CD4-positive, alpha-beta T cell treated with Interleukin-4 for 1 hour (primary cell): ENCODE measurements around the gene TSPAN14.
A peak's percentile ranks its signal among the peaks of the same experiment; 100 is the strongest.

Source experiments
- DNase-seq, 2 donors: peaks; one replicate each; pipeline ENCODE4 v3.0.0-alpha.2; 2020 to 2022

TSPAN14 gene

DNA sequence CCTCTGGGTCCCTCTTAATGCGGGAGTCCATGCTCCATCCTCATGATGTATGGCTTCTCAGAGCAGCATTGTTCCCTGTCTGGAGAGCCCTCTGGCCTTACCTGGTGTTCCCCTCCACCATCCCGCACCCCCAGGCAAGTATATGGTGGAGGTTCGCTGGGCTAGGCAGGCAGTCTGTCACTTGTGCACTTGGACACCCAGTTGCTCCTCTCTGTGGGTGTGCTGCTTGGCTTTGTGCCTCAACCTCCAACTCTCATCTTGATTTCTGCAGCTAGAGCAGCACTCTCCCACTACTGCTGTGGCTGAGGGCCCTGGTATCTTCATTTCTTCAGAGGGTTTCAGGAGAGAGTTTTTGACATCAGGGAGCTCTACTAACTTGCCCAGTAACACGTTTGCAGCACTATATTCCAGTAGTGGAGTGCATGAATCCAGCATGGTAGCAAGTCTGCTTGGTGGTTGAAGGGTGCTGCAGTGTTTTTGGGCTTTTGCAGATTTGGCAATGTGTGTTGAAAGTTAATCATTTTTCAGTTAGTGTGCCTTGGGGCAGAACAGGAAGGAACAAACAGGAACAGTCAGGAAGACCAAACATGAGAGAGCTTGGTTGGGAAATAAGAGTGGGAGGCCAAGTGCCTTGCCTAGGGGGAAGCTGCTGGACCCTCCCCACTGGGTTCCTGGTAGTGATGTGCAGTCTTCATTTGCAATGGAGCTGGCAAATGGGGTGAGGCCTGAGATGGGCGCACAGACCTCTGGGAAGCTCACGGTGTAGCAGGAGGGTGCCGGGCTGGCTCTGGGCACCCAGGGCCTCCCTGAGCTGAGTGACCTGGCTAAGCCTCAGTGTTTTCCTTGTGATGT is 37.4 kb downstream of the TSPAN14 start:
- DNase-seq, result peak in 1 of 2 donors; percentile 23

DNA sequence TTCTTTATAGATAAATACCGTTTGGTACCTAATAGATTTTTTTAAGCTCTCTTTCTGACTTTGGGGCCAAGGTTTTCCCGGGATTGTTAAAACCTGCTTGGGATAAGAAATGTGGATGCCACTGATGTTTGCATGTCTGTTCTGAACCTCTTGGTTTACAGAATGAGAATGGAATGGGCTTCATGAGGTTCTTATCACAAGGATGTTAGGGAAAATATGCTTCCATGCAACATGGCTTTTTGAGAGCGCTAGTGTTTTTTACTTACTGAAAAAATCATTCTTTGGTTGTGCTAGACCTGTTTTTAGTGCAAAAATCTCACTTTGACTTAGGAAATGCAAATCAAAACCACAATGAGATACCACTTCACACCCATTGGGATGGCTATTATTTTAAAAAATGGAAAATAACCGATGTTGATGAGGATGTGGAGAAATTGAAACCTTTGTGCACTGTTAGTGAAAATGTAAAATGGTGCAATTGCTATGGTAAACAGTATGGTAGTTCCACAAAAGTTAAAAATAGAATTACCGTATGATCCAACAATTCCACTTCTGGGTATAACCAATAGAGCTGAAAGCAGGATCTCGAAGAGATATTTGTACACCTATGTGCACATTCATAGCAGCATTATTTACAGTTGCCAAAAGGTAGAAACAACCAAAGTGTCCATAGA is 38.9 kb downstream of the TSPAN14 start:
- DNase-seq, result no peak

DNA sequence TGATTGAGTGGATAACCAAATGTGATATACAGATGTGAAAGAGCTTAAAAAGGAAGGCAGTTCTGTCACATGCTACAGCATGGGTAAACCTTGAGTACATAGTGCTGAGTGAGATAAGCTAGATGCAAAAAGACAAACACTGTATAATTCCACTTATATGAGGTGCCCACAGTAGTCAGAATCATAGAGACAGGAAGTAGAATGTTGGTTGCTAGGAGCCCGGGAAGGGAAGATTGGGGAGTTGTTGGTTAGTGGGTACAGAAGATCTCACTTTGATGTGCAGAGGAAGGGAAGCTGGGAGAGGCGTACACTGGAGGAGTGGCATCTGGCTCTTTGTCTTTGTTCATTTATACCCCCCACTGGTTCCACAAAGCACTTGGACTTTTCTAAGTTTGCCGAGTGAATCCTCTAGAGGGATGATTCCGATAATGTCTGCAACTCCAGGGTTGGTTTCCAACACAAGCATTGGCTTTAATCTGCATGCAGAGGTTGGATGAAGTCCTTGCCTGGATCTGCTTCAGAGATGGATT is 39.5 kb downstream of the TSPAN14 start:
- DNase-seq, result peak in 1 of 2 donors; percentile 42

DNA sequence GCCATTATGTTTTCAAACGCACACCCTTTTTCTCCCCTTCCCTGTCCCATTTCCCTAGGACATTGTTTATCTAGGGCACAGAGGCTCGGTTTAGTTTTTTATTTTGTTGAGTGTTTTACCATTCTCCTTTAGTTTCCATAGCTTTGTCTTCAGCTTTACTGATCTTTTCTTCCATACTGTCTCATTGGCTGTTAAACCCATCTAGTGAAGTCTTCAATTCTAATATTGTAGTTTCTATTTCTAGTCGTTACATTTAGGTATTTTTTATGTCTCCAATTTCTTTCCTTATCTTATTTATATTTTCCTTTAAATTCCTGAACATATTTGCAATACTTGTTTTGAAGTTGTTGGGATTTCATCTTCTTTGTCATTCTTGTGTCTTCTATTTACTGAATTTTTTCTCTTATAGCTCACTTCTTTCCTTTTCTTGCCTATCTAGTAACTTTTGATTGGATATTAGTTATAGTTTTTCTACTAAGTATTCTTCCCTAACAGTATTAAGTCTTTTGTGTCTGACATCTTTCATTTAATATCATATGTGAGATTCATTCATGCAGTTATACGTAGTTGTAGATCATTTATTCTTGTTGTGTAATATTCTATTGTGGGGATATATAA is 42.6 kb downstream of the TSPAN14 start:
- DNase-seq, result no peak

DNA sequence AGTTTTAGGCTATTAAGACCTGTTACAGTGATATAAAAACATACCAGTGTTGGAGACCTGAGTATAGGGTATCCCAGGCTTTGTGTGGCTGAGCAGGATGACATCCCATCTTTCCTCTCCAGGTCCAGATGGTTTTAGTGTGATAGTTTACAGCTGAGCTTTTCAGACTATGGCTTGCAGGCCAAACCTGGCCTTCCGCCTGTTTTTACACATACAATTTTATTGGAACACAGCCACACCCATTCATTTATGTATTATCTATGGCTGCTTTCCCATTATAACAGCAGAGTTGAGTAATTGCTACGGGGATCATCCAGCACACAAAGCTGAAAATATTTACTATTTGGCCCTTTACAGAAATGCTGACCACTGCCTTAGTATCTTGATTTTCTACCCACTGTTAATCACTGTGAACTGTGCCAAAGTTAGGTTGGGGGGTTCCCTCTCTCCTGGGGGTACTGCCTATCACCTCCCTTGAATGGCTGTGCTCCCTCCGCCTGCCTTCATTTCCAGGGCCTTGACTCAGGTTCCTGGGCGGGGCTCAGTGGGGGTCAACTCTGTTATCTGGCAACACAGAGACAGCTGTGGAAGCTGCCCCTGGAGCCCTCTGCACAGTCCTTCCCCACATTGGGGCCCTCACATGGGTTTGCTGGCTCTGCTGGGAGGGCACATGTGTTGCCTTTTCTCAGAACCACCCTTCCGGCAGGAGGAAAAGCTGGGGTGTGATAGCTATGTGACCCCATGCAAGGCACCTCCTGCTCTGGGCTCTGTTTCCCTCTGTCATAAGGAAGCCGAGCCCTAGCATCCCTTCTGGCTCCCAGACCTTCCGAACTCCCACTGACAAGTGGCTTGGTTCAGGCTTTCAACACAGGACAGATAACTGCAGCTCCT is 43.3 kb downstream of the TSPAN14 start:
- no peak for DNase-seq

DNA sequence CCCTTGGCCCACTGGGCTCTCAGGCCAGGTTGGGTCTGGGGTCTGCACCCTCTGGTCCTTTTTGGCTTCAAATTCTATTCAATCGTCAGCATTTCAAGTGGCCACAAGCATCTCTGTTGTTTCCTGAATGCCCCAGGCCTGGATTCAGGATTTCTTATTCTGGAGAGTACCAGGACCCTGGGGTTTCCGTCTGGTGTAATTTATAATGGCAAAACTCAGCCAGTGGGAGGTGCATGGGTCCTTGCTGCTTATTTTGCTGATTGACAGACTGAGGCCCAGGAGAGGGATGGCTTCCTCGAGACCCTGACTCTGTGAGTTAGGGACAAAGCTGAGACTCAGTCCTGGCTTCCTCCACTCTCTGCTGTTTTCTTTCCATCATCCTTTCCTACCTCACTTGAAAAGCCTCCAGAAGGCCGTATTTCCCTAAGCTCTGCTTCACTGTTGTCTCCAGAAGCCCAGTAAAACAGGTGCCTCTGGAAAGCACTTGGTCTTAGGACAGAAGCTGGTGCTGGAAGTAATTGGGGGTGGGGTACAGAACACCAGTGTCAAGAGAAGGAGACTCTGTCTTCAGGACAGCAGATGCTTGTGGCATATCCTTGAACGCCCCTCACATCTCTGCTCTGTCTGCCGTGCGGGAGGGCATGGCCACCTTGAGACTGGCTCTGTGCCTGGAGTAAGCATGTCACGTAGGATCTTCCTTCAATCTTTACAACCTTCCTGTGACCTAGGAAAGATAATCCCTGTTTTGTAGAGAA is 44.1 kb downstream of the TSPAN14 start:
- DNase-seq, result no peak

DNA sequence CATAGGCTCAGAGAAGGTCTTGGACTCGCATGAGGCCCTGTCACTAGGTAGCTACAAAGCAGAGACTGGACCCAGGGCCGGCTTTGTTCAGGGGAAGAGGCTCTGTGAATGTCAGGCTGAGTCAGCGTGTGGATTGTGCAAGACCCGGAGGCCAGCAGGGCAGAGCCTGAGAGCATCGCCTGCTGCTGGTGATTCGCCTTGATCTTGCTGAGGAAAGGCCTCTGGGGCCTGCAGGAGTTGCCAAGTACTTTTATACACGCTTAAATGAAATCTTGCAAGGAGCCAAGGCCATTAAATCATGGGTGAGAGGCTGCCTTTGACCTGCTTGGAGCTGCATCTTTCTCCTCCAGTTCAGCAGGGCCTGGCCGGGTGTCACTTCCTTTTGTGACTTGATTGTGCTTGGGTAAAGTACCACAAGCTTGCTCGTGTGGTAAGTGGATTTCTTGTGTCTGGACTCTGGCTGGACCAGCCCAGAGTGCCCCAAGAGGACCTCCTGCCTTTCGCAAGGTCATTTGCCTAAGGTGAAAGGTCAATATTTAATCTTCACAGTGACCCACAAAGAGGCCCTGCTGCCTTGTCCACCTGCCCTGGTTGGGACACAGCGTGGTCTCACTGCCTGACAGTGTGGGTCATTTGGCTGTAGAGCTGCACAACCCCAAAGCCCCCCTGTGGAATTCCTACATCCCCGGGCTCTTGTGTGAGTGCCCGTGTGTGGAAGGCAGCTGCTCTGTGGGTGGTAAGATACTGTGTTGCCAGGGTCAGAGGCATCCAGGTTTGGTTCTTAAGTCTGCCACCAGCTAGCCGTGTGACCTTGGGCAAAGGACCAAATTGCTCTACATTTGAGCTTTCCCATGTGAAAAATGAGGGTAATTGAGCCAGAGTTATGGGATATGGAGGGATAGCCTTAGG is 45.0 kb downstream of the TSPAN14 start:
- peak; percentile 39 to 81 for DNase-seq

DNA sequence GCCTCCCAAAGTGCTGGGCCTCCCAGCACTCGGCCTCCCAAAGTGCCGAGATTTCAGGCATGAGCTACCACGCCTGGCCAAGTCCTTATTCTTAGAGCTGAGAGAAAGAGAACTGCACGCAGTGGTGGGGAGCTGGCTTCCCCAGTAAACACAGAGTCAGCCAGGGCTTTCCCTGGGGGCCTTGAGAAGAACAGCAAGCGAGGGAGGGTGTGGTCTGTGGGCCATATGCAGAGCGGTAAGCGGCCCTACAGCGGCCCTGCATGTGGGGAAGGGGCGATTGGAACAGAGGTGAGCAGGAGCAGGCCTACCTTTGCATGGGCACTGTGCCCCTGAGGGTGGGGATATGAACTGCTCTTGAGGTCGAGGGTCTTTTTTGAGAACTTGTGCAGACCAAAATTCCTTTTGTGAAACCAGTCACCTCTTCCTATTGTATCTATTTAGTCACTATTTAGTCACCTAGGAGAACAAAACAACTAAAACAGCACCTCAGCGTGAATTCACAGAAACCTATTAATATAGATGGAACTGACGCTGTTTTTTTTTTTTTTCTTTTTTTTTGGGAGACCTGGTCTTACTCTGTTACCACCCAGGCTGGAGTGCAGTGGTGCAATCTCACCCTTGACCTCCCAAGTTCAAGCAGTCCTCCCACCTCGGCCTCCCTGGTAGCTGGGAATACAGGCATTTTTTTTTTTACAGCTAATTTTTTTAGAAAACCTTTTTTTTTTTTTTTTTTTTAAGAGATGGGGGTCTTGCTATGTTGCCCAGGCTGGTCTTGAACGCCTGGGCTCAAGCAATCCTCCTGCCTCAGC is 46.7 kb downstream of the TSPAN14 start:
- peak; percentile 29 to 54 for DNase-seq

DNA sequence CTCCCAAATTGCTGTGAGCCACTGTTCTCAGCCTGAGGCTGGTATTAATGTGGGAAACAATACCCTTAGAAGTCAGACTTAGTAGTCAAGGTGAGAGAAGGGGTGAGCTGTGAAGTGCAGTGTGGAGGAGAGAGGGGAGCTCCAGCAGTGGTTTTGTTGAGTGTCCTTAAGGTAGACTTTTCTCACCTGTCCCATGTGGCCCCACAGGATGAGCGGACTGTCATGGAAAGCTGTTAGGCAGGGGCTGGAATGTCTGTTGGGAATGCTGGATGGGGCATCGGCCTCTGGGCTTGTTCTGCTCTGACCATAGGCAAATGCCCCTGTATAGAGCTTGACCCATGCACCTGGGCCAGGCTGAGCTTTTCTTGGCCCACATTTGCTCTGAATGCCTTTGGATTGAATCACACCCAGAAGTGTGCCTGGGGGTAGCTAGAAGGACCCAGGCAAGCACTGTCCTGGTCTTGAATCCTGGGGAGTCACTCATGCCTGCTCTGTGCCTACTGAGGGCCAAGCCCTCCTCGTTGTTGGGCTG is 47.3 kb downstream of the TSPAN14 start:
- no peak for DNase-seq

DNA sequence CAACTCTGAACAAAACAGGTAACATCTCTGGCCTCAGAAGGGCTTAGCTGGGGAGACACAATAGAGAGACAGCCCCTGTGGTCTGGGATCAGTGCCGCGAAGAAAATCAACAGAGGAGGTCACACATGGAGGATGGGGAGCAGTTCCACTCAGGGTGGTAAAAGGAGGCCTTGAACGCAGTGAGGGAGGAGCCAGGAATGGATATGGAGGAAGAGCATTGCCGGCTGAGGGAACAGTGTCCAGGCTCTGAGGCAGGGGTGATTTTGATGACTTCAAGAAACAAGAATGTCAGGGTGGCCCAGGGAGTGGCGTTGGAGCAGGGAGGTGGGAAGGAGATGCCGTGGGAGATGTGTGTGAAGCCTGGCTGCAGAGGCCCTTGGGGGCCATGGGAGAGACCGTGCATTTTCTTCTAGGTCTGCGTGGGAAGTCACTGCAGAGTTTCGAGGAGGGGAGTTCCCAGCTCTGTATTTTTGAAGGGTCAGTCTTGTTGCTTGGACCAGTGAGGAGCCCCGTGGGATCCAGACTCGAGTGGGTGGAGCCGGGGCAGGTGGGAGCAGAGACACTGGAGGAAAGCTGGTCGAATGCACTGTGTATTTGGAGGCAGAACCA is 47.9 kb downstream of the TSPAN14 start:
- DNase-seq, result no peak

DNA sequence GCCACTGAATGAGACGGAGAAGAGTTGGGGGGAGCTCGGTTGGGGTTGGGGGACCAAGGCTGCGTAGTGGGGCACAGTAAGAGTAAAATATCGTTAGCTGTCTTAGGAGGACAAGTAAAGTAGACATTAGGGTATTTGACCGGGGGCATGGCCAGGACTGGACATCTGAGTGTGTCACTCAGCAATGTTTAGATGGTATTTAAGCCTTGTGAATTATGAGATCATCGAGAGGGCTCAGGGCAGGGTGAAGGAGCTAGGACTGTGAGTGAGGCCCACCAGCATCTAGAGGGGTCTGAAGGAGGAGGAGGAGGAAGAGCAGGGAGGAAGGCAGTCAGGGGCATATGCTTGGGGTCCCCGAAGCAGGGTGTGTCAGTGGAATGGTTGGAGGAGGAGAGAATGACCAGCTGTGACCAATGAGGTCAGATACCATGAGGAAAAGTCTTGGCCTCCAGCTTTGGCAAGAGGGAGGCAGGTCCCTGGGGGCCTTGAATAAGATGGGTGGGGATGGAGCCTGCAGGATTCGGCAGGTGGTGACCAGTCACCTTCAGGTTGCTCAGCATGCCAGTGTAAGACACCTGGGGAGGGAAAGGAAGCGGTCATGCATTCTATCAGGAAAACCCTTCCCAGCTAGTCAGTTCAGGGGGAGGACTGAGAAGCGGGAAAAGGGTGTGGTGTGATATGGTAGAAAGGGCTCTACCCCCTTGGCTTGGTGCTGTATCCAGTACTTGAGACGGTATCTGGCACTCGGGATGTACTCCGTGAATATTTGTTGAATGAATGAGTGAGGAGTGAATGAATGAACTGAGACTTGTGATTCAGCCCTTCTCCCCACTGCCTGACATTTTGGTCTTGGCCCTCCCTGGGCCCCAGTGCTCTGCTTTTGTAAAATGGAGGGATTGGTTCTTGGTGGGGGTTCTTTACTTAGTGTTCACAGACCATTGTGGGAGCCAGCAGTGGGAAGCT is 48.8 kb downstream of the TSPAN14 start:
- no peak for DNase-seq

DNA sequence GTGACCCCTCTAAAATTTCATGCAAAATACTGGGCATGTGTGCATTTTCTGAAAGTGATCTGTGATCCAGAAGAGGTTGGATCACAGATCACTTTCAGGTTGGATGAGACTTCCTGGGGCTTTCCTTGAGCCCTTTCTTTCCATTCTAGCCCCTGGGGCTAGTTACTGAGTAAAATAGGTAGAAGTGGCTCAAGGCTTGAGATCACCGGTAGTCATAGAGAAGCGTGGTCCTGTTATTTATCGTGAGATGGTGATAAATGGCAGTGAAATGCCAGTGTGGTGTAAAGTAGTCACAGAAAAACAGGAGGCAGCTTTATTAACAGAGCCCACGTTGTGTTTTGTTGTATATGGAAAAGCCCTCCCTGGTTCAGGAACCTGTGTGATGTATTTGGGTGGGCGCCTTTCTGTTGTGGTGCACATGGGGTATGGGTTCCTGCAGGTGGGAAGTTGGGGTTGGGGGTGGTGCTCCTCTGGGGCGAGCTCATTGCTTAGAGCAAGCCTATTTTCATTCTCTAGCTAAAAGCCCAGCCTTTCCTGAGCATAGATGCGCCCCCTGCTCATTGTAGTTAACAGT is 49.6 kb downstream of the TSPAN14 start:
- DNase-seq, result no peak

DNA sequence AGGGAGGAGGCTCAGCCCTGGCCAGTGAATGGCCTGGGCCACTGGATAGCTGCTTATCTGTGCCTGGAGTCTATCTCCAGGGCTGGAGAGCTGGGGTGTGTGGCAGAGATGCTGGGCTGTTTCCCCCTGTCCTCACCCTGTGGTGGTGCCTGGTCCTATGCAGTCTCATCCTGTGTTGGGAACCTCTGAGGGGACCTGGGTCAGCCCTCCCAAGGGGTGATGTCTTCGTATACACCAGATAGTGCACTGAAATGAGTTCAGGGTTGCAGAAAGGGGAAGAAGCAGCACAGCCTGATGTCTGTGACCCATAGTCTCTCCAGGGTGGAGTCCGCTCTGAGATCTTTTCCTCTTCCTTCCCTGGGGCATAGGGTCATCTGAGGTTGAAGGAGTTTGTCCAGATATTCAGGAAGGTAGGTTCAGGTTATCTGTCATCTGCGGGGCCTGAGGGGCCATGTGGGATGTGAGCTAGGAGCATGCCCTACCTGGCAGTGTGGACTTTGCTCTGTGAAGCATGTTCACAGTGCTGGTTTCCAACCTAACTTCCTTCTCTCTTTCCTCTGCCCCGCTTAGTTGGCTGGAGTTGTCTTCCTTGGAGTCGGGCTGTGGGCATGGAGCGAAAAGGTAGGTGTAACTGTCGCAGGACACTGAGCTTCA is 50.2 kb downstream of the TSPAN14 start:
- DNase-seq, result no peak

DNA sequence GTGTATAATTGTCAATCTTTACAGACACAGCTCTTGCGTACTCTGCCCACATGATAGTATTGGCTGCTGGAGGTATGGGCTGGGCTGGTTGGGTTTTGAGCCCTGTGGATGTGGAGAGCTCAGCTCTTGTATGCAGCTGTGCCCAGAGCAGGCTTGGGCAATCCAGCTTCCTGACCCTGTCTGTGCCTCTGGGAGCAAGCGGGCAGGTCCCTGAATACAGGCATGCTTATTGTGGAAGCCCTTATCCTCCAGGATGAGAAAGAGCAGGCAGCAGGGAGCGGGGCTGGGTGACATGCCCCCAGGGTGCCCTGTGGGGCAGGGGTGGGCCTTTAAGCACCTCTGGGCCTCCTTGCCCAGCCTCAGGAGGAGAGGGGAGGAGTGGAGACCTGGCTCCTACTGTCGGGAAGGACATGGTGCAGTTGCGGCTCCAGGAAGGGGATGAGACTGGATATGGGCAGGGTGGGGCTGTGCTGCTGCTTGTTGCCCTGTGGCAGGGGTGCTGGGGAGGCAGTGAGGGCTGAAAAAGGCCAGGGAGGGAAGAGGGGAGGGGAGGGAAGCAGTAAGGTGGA is 50.9 kb downstream of the TSPAN14 start:
- no peak for DNase-seq

DNA sequence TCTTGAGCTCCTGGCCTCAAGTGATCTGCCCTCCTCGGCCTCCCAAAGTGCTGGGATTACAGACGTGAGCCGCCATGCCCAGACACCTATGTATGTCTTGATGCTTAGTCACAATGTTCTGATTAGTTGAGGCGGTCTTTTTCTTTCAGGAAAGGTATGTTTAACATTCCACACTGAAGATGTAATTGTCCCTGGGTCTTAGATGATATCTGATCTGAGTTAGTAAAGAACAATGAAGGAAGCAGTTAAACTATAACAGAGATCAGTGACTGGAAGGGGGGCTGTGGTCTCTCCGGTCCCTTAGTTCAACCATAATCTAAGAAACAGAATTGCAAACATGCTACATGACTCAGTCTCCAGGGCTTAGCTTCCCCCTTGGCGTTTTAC is 52.1 kb downstream of the TSPAN14 start:
- no peak for DNase-seq

DNA sequence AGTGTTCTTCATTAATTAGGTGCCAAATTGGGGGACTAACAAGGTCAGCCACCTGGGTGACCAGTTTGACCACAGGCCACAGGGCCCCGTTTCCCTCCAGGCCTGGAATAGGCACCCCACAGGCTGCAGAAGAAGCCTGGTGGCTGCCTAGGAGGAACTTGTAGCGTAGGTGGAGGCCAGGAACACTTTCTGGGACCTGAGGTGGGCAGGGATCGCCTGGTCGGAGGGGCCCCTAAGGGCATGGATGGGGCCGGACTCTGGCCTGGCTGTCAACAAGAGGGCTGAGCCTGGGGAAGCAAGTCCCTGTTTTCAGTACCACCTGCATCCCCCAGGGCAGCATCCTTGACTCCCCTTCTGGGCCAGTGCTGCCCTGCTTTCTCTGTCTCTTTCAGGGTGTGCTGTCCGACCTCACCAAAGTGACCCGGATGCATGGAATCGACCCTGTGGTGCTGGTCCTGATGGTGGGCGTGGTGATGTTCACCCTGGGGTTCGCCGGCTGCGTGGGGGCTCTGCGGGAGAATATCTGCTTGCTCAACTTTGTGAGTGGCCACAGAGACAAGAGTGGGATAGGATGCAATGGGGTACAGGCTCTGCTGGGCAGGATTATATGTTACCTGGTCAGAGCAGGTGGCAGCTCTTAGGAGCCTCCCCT is 52.9 kb downstream of the TSPAN14 start:
- no peak for DNase-seq
